Breast epithelium (tissue), 4 donors: ENCODE results near the gene SCARB1. TPM values are rescaled to one million over a fixed set of nuclear protein-coding genes. Genes with fewer than 3 reads are reported as not detected.
"Not testable (repeated sequence)": the region's sequence is repeated elsewhere in the genome, so short reads cannot be mapped to it uniquely, and the experiment has no call there.

Experiments used
- DNase-seq, 2 donors: peaks; one replicate each; pipeline ENCODE4 v3.0.0-alpha.2; 2019; ENCODE audit warnings: low spot score in 2 of 2
- H3K27ac ChIP-seq, 2 donors: fragments of 200-600 bp; sonication (generic) in 1 of 2; one replicate each; pipeline ENCODE4 v1.5.1; 2016 to 2019; ENCODE audit warnings: mild to moderate bottlenecking in 1 of 2
- H3K27me3 ChIP-seq, 2 donors: fragments of 200-600 bp; sonication (generic) in 1 of 2; one replicate each; pipeline versions ENCODE4 v1.5.1 to v1.6.0; 2017 to 2019; ENCODE audit warnings: control low read depth in 1 of 2, mild to moderate bottlenecking in 1 of 2
- H3K36me3 ChIP-seq: fragments of 200-600 bp; one replicate; pipeline ENCODE4 v1.5.1; 2019
- H3K4me1 ChIP-seq, 2 donors: fragments of 200-600 bp; sonication (generic); one replicate each; pipeline ENCODE4 v1.5.1; 2016 to 2019; ENCODE audit warnings: control low read depth in 1 of 2
- H3K4me3 ChIP-seq, 3 donors: fragments of 200-600 bp; sonication (generic); 1 replicate in 2 of 3; 2 replicates in 1 of 3; pipeline ENCODE4 v1.5.1; 2016 to 2019; ENCODE audit warnings: mild to moderate bottlenecking in 3 of 3, moderate library complexity in 2 of 3
- H3K9me3 ChIP-seq, 2 donors: fragments of 200-600 bp; sonication (generic) in 1 of 2; one replicate each; pipeline ENCODE4 v1.5.1; 2016 to 2019; ENCODE audit warnings: control low read depth in 1 of 2
- CTCF ChIP-seq, 3 donors: fragments of 450-650 bp; IDR thresholded peaks; one replicate each; pipeline ENCODE4 v1.5.1; 2016 to 2017; ENCODE audit warnings: antibody characterized with exemption in 3 of 3, mild to moderate bottlenecking in 3 of 3, moderate library complexity in 3 of 3
- POLR2A ChIP-seq: fragments of 450-650 bp; IDR thresholded peaks from one replicate; pipeline ENCODE4 v1.6.1; 2016; ENCODE audit warnings: antibody characterized with exemption, mild to moderate bottlenecking, moderate library complexity
- POLR2AphosphoS5 ChIP-seq, 3 donors: sonication (generic); formaldehyde crosslinking; IDR thresholded peaks; one replicate each; pipeline ENCODE4 v1.6.1; 2017; ENCODE audit warnings: antibody characterized with exemption in 3 of 3
- intact Hi-C: fragments of 100-400 bp; cut with DNase I; formaldehyde crosslinking; loops from one replicate; pipeline ENCODE4 v1.15.1; 2023; ENCODE audit warnings: low total_unique reads
- total RNA-seq, 3 donors: library from RNA; depleted of rRNA; stranded (reverse); fragments of >200 nt; gene quantifications; one replicate each; pipeline ENCODE4 v1.1.0, GENCODE V29; 2016

Gene SCARB1
- total RNA-seq, 3 donors from 2014 or later, result 18.4 to 61.3 (median 20.2) TPM

DNA sequence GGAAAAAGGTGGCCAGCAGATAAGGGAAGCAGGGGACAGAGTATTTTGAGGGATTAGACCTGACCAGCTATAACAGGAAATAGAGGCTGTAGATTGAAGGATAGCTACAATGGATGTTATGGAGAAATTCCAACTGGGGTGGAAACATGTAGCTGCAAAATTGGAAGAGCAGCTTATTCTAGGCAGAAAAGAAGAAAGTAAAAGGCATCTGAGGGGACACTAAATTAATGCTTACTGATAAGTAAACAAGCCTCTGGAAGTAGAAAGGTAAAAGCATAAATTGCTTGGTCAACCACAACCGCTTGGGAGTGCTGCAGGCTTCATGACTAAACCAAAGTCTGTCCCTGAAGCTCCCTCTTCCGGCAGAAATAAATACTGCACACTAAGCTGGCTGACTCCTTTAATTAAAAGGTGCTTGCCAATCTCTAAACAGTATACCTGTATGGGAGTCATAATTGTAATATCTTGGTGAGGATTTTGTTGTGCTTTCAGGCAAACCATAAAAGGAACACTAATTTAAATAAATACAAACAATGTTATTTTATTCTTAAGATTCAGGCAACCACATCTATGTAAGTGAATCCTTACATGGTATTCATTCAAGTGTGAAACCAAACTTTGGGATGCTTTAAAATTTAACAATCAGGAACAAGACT, 43.1 kb upstream of the SCARB1 start:
- no peak overlapping the region for H3K4me3 ChIP-seq
- peak in 2 of 3 donors; percentile 30 to 54 for TF ChIP-seq POLR2AphosphoS5 (IDR thresholded peaks at IDR 0.05)
- TF ChIP-seq CTCF (IDR thresholded peaks at IDR 0.05), result peak; percentile 98 to 99 (median 98)
- no peak for TF ChIP-seq POLR2A
- H3K36me3 ChIP-seq, result no peaks in the 10 kb centered on the region
- intact Hi-C loops, result no loop called here
- H3K27ac ChIP-seq, result peak overlapping the region; percentile 52 to 56
- H3K9me3 ChIP-seq, result no peaks in the 10 kb centered on the region
- no peaks in the 10 kb centered on the region for H3K27me3 ChIP-seq
- DNase-seq, result peak; percentile 84 to 92
- H3K4me1 ChIP-seq, result peaks cover 15 to 16% of the 10 kb centered on the region in 2 donors

- peak overlapping the region; percentile 68 to 85 for H3K27ac ChIP-seq
- TF ChIP-seq CTCF (IDR thresholded peaks at IDR 0.05) (no peak), POLR2A (no peak), POLR2AphosphoS5 (IDR thresholded peaks at IDR 0.05) (peak; percentile 60 to 85 (median 61))
- no peaks in the 10 kb centered on the region for H3K27me3 ChIP-seq
- H3K9me3 ChIP-seq, result no peaks in the 10 kb centered on the region
- H3K4me1 ChIP-seq, result peaks cover 1 to 8% of the 10 kb centered on the region in 2 donors
- peak overlapping the region in 1 of 3 donors; percentile 49 for H3K4me3 ChIP-seq
- intact Hi-C loops, result loop anchor here (2.0 kb wide), 1 partner anchor 128 kb away; no protein-coding TSS in a partner anchor
- DNase-seq, result peak; percentile 81 to 82
- no peaks in the 10 kb centered on the region for H3K36me3 ChIP-seq
Measured at GRCh38 chr12:124904306-124905098, 40.8 kb upstream of the SCARB1 start.

- no peaks in the 10 kb centered on the region for H3K9me3 ChIP-seq
- H3K27ac ChIP-seq, result no peak overlapping the region
- H3K4me3 ChIP-seq, result no peak overlapping the region
- no peak for DNase-seq
- intact Hi-C loops, result no loop called here
- H3K36me3 ChIP-seq, result no peaks in the 10 kb centered on the region
- TF ChIP-seq POLR2A (no peak), CTCF (IDR thresholded peaks at IDR 0.05) (no peak), POLR2AphosphoS5 (IDR thresholded peaks at IDR 0.05) (no peak)
- no peaks in the 10 kb centered on the region for H3K27me3 ChIP-seq
- H3K4me1 ChIP-seq, result peaks cover 0 to 13% of the 10 kb centered on the region in 2 donors
Measured at GRCh38 chr12:124902916-124903315, 39.3 kb upstream of the SCARB1 start.

DNA sequence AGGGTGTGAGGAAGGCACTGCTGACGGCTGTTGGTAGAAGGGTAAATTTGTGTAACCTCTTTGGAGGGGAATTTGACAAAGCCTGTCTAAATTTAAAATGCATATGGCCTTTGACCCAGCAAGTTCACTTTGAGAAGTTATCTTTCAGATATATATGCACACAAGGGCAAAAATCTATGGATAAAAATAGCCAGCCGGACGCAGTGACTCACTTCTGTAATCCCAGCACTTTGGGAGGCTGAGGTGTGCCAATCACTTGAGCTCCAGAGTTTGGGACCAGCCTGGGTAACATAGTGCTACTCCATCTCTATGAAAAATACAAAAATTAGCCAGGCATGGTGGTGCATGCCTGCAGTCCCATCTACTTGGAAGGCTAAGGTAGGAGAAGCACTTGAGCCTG, 37.3 kb upstream of the SCARB1 start:
- no peak for DNase-seq
- H3K27ac ChIP-seq, result no peak overlapping the region
- intact Hi-C loops, result no loop called here

GRCh38 chr12:124900345-124900795, 36.7 kb upstream of the SCARB1 start:
- H3K4me1 ChIP-seq, result peaks cover 0 to 13% of the 10 kb centered on the region in 2 donors
- H3K27ac ChIP-seq, DNase-seq, H3K27me3 ChIP-seq, H3K4me3 ChIP-seq, H3K9me3 ChIP-seq, H3K36me3 ChIP-seq, intact Hi-C loops: not testable (repeated sequence)

More for the DNA sequence above, 37.3 kb upstream of the SCARB1 start:
- Histone ChIP-seq H3K4me1 (peaks cover 0 to 13% of the 10 kb centered on the region in 2 donors), H3K9me3 (no peaks in the 10 kb centered on the region), H3K4me3 (no peak overlapping the region), H3K36me3 (no peaks in the 10 kb centered on the region), H3K27me3 (no peaks in the 10 kb centered on the region)
- no peak for TF ChIP-seq POLR2AphosphoS5 (IDR thresholded peaks at IDR 0.05)
- no peak for TF ChIP-seq POLR2A
- TF ChIP-seq CTCF (IDR thresholded peaks at IDR 0.05), result no peak
